Uterus (tissue), 4 donors: ENCODE results near the gene PRKAA2. TPM values are rescaled to one million over a fixed set of nuclear protein-coding genes. Genes with fewer than 3 reads are reported as not detected.
"Not testable (repeated sequence)": the region's sequence is repeated elsewhere in the genome, so short reads cannot be mapped to it uniquely, and the experiment has no call there.

ENCODE experiments used
- DNase-seq, 2 donors: peaks; one replicate each; pipeline ENCODE4 v3.0.0-alpha.2; 2019 to 2020
- H3K27ac ChIP-seq, 2 donors: fragments of 200-600 bp; sonication (generic); 1 replicate in 1 of 2; 2 replicates in 1 of 2; pipeline ENCODE4 v1.5.1; 2016 to 2018
- H3K27me3 ChIP-seq, 2 donors: fragments of 200-600 bp; sonication (generic); one replicate each; pipeline ENCODE4 v1.5.1; 2018 to 2019; ENCODE audit warnings: control low read depth in 1 of 2
- H3K36me3 ChIP-seq, 2 donors: fragments of 200-600 bp; sonication (generic); one replicate each; pipeline ENCODE4 v1.5.1; 2019; ENCODE audit warnings: control low read depth in 1 of 2
- H3K4me1 ChIP-seq, 2 donors: fragments of 200-600 bp; sonication (generic); one replicate each; pipeline ENCODE4 v1.5.1; 2018 to 2019; ENCODE audit warnings: control low read depth in 1 of 2
- H3K4me3 ChIP-seq, 2 donors: fragments of 200-600 bp; sonication (generic); 1 replicate in 1 of 2; 2 replicates in 1 of 2; pipeline ENCODE4 v1.5.1; 2018 to 2019; ENCODE audit warnings: mild to moderate bottlenecking in 1 of 2
- H3K9me3 ChIP-seq, 2 donors: fragments of 200-600 bp; sonication (generic); one replicate each; pipeline ENCODE4 v1.5.1; 2019; ENCODE audit warnings: control low read depth in 1 of 2
- CTCF ChIP-seq, 4 experiments: fragments of 200-600 bp in 2 of 4; fragments of 450-650 bp in 2 of 4; sonication (generic) in 2 of 4; IDR thresholded peaks; one replicate each; pipeline ENCODE4 v1.5.1; 2016 to 2019; ENCODE audit warnings: antibody characterized with exemption in 4 of 4, mild to moderate bottlenecking in 2 of 4, moderate library complexity in 1 of 4
- POLR2A ChIP-seq, 2 donors: fragments of 450-650 bp; IDR thresholded peaks; one replicate each; pipeline ENCODE4 v1.6.1; 2016; ENCODE audit warnings: antibody characterized with exemption in 2 of 2, mild to moderate bottlenecking in 1 of 2, moderate library complexity in 1 of 2
- intact Hi-C: fragments of 100-400 bp; cut with DNase I; formaldehyde crosslinking; loops from one replicate; pipeline ENCODE4 v1.15.1; 2023; ENCODE audit warnings: low total_unique reads
- total RNA-seq, 4 donors: library from RNA; depleted of rRNA in 3 of 4; stranded (reverse); fragments of >200 nt in 3 of 4; gene quantifications; one replicate each; pipeline versions ENCODE4 v1.1.0 to v1.2.4, GENCODE V29; 2014 to 2023
- donor health status: DM: yes; HTN: yes; CAD: no.

Gene PRKAA2
- total RNA-seq, result 1 to 10 TPM; 2.8 to 10.0 (median 7.4) TPM

- TF ChIP-seq POLR2A (IDR thresholded peaks at IDR 0.05), result peak in 1 of 2 donors; percentile 52
- TF ChIP-seq CTCF (IDR thresholded peaks at IDR 0.05), result no peak
- Histone ChIP-seq H3K36me3 (no peaks in the 10 kb centered on the region), H3K27ac (peak within 1 kb of the TSS; percentile 50 to 71), H3K4me1 (no peaks in the 10 kb centered on the region), H3K27me3 (no peaks in the 10 kb centered on the region), H3K4me3 (peak within 1 kb of the TSS; percentile 44 to 68), H3K9me3 (no peaks in the 10 kb centered on the region)
- intact Hi-C loops, result no loop called here
- peak; percentile 27 to 33 for DNase-seq
These were observed at the start of gene PRKAA2 for GRCh38 chr1:56644919-56645676. TSS of gene PRKAA2 (plus strand) at chr1:56645314. CDS start at chr1:56645388, 74 bp downstream.

- H3K27ac ChIP-seq, H3K27me3 ChIP-seq, DNase-seq, H3K4me3 ChIP-seq, intact Hi-C loops, H3K9me3 ChIP-seq, H3K36me3 ChIP-seq, H3K4me1 ChIP-seq: not testable (repeated sequence)
These were observed 49.5 kb upstream of the PRKAA2 start for GRCh38 chr1:56595397-56596191.

- intact Hi-C loops, H3K4me1 ChIP-seq, H3K27ac ChIP-seq, H3K27me3 ChIP-seq, H3K9me3 ChIP-seq, H3K4me3 ChIP-seq, DNase-seq, H3K36me3 ChIP-seq: not testable (repeated sequence)
These were observed 35.0 kb upstream of the PRKAA2 start for GRCh38 chr1:56610097-56610496.

GRCh38 chr1:56610770-56611169, 34.3 kb upstream of the PRKAA2 start:
- H3K4me1 ChIP-seq, H3K4me3 ChIP-seq, H3K27me3 ChIP-seq, DNase-seq, H3K36me3 ChIP-seq, H3K9me3 ChIP-seq, H3K27ac ChIP-seq, intact Hi-C loops: not testable (repeated sequence)

- no peaks in the 10 kb centered on the region for H3K9me3 ChIP-seq
- no peak for DNase-seq
- H3K27ac ChIP-seq, result no peak overlapping the region
- TF ChIP-seq POLR2A (IDR thresholded peaks at IDR 0.05) (no peak), CTCF (IDR thresholded peaks at IDR 0.05) (no peak)
- intact Hi-C loops, result no loop called here
- no peaks in the 10 kb centered on the region for H3K4me1 ChIP-seq
- no peaks in the 10 kb centered on the region for H3K36me3 ChIP-seq
- no peaks in the 10 kb centered on the region for H3K27me3 ChIP-seq
- H3K4me3 ChIP-seq, result no peak overlapping the region
These were observed 28.0 kb upstream of the PRKAA2 start for GRCh38 chr1:56617141-56617540.

- H3K36me3 ChIP-seq, result no peaks in the 10 kb centered on the region
- H3K4me1 ChIP-seq, result no peaks in the 10 kb centered on the region
- H3K9me3 ChIP-seq, result no peaks in the 10 kb centered on the region
- no peak overlapping the region for H3K27ac ChIP-seq
- DNase-seq, result no peak
- intact Hi-C loops, result no loop called here
- H3K27me3 ChIP-seq, result no peaks in the 10 kb centered on the region
- TF ChIP-seq CTCF (IDR thresholded peaks at IDR 0.05), result no peak
- no peak for TF ChIP-seq POLR2A (IDR thresholded peaks at IDR 0.05)
- no peak overlapping the region for H3K4me3 ChIP-seq
These were observed 19.2 kb upstream of the PRKAA2 start for GRCh38 chr1:56625819-56626440.
